Measurements from ENCODE around the gene SUMO1.

The SUMO1 gene

DNA sequence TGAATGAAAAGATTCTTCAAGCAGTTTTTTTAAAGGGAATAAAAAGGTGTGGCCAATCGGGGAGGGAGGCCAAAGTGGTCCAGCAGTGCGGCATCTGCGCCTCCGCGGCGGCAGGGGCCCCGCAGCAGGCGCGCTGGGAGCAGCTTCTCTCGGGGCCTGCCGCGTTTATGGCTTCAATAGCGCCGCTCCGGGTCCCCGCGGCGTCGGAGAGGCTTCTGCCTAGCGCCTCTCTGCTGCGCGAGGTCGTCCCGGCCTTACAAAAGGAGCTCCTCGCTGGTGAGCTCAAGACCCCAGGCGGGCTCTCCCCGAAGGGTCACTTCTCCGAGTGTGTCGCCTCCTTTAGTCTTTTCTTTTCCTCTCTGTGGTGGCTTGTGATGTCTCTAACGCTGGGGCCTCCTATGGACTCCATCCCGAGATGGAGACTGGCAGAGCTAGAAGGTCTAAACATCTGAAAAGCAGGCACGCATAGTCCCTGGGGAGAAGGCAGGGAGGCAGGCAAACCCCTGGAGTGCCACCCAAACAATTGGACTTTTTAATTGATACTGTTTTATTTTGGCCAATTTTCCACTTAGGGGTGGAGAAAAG, 67.1 kb downstream of the SUMO1 start:
- Histone ChIP-seq H3K4me3 (ENCODE audit: low read length in 2 of 2) (peak overlapping the region; percentile 49 to 60), H3K27ac (ENCODE audit: low read length) (no peak overlapping the region), H3K27me3 (ENCODE audit: control insufficient read depth in 1 of 2, insufficient read depth in 2 of 2, low read length in 2 of 2) (no peaks in the 10 kb centered on the region), H3K4me1 (ENCODE audit: control insufficient read depth, insufficient read depth, low read length) (peaks cover 18% of the 10 kb centered on the region), H3K9ac (ENCODE audit: low read length in 2 of 2) (peak overlapping the region in 1 of 2 donors; percentile 43), H3K9me3 (ENCODE audit: control insufficient read depth in 2 of 2, low read length in 2 of 2) (no peaks in the 10 kb centered on the region), H3K36me3 (ENCODE audit: control insufficient read depth in 2 of 2, insufficient read depth in 2 of 2, low read length in 2 of 2) (no peaks in the 10 kb centered on the region)

- no peaks in the 10 kb centered on the region for H3K27me3 ChIP-seq (ENCODE audit: control insufficient read depth in 1 of 2, insufficient read depth in 2 of 2, low read length in 2 of 2)
- no peak overlapping the region for H3K9ac ChIP-seq (ENCODE audit: low read length in 2 of 2)
- no peaks in the 10 kb centered on the region for H3K9me3 ChIP-seq (ENCODE audit: control insufficient read depth in 2 of 2, low read length in 2 of 2)
- H3K4me1 ChIP-seq (ENCODE audit: control insufficient read depth, insufficient read depth, low read length), result peaks cover 18% of the 10 kb centered on the region
- no peak overlapping the region for H3K4me3 ChIP-seq (ENCODE audit: low read length in 2 of 2)
- no peak overlapping the region for H3K27ac ChIP-seq (ENCODE audit: low read length)
- no peaks in the 10 kb centered on the region for H3K36me3 ChIP-seq (ENCODE audit: control insufficient read depth in 2 of 2, insufficient read depth in 2 of 2, low read length in 2 of 2)
These were observed 68.5 kb downstream of the SUMO1 start for GRCh38 chr2:202169832-202170424.

DNA sequence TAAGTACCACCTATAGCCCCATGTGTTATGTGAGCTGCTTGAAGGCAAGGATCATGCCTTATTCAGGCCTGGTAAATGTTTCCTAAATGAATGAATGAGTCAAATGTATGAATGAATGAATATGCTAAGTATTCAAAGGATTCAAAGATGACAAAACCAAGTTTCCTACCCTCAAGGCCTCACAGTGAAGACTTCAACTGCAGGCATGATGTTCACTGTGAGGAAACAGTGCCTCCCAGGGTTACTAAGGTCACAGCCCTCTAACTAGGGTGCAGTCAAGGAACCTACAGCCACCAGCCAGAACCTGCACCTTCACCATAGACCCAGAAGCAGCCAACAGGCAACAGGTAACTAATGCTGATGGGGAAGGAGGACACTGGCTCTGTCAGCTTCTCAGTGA, 69.3 kb downstream of the SUMO1 start:
- H3K9ac ChIP-seq (ENCODE audit: low read length in 2 of 2), result no peak overlapping the region
- no peaks in the 10 kb centered on the region for H3K36me3 ChIP-seq (ENCODE audit: control insufficient read depth in 2 of 2, insufficient read depth in 2 of 2, low read length in 2 of 2)
- H3K27me3 ChIP-seq (ENCODE audit: control insufficient read depth in 1 of 2, insufficient read depth in 2 of 2, low read length in 2 of 2), result no peaks in the 10 kb centered on the region
- no peak overlapping the region for H3K27ac ChIP-seq (ENCODE audit: low read length)
- H3K9me3 ChIP-seq (ENCODE audit: control insufficient read depth in 2 of 2, low read length in 2 of 2), result no peaks in the 10 kb centered on the region
- H3K4me1 ChIP-seq (ENCODE audit: control insufficient read depth, insufficient read depth, low read length), result peaks cover 18% of the 10 kb centered on the region
- no peak overlapping the region for H3K4me3 ChIP-seq (ENCODE audit: low read length in 2 of 2)

DNA sequence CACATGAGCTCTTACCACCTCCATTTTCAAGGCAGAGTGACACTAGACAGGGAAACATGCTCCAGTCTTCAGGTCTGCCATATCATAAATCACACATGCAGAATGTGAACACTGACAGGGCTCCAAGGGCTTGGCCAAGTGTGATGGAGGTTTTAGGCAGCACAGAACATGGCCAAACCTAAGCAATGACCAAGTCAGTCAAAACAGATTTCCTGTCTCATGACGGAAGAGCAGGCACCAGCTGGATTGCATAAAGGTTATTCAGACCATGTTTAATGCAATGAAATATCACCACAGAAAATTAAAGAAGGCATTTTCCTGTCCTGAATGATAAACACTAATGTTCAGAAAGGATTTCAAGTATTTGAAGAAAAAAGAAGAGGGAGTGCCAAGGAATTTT, 72.5 kb downstream of the SUMO1 start:
- Histone ChIP-seq H3K9me3 (ENCODE audit: control insufficient read depth in 2 of 2, low read length in 2 of 2) (no peaks in the 10 kb centered on the region), H3K27ac (ENCODE audit: low read length) (no peak overlapping the region), H3K4me3 (ENCODE audit: low read length in 2 of 2) (no peak overlapping the region), H3K4me1 (ENCODE audit: control insufficient read depth, insufficient read depth, low read length) (peaks cover 5% of the 10 kb centered on the region), H3K36me3 (ENCODE audit: control insufficient read depth in 2 of 2, insufficient read depth in 2 of 2, low read length in 2 of 2) (no peaks in the 10 kb centered on the region), H3K27me3 (ENCODE audit: control insufficient read depth in 1 of 2, insufficient read depth in 2 of 2, low read length in 2 of 2) (no peaks in the 10 kb centered on the region), H3K9ac (ENCODE audit: low read length in 2 of 2) (no peak overlapping the region)

DNA sequence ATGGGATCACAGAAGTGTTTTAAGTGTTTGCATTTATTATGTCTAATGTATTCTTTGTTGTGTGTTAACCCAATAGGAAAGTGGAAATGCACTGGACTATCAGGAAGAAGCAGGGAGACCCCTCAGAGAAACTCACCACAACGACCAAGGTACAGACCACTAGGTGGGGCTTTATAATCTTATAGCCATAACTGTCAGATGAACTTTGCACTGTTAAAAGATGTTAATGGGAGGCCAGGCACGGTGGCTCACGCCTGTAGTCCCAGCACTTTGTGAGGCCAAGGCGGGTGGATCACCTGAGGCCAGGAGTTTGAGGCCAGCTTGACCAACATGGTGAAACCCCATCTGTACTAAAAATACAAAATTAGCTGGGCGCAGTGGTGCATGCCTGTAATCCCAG, 73.2 kb downstream of the SUMO1 start:
- Histone ChIP-seq H3K9me3 (ENCODE audit: control insufficient read depth in 2 of 2, low read length in 2 of 2) (no peaks in the 10 kb centered on the region), H3K27ac (ENCODE audit: low read length) (no peak overlapping the region), H3K36me3 (ENCODE audit: control insufficient read depth in 2 of 2, insufficient read depth in 2 of 2, low read length in 2 of 2) (no peaks in the 10 kb centered on the region), H3K27me3 (ENCODE audit: control insufficient read depth in 1 of 2, insufficient read depth in 2 of 2, low read length in 2 of 2) (no peaks in the 10 kb centered on the region), H3K4me3 (ENCODE audit: low read length in 2 of 2) (no peak overlapping the region), H3K4me1 (ENCODE audit: control insufficient read depth, insufficient read depth, low read length) (peaks cover 4% of the 10 kb centered on the region), H3K9ac (ENCODE audit: low read length in 2 of 2) (no peak overlapping the region)

DNA sequence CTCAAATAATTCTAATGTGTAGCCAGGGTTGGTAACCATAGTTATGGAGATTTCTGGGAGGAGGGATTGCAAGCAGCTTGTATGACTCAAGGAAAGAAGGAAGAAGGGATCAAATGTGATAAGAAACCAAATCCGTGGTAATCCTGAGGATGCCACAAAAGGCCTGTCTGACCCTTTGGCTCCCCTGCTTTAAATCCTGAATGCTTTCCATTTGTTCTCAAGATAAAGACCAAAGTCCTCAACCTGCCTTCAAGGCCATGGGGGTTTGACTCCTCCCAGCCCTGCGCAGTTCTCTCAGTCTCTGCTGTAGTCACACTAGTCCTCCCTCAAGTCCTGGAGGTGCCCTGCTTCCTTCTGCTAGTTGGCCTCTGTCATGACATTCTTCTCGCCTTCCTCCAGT, 74.0 kb downstream of the SUMO1 start:
- Histone ChIP-seq H3K36me3 (ENCODE audit: control insufficient read depth in 2 of 2, insufficient read depth in 2 of 2, low read length in 2 of 2) (no peaks in the 10 kb centered on the region), H3K27me3 (ENCODE audit: control insufficient read depth in 1 of 2, insufficient read depth in 2 of 2, low read length in 2 of 2) (no peaks in the 10 kb centered on the region), H3K9me3 (ENCODE audit: control insufficient read depth in 2 of 2, low read length in 2 of 2) (no peaks in the 10 kb centered on the region), H3K27ac (ENCODE audit: low read length) (no peak overlapping the region), H3K4me3 (ENCODE audit: low read length in 2 of 2) (no peak overlapping the region), H3K9ac (ENCODE audit: low read length in 2 of 2) (no peak overlapping the region), H3K4me1 (ENCODE audit: control insufficient read depth, insufficient read depth, low read length) (peaks cover 4% of the 10 kb centered on the region)

DNA sequence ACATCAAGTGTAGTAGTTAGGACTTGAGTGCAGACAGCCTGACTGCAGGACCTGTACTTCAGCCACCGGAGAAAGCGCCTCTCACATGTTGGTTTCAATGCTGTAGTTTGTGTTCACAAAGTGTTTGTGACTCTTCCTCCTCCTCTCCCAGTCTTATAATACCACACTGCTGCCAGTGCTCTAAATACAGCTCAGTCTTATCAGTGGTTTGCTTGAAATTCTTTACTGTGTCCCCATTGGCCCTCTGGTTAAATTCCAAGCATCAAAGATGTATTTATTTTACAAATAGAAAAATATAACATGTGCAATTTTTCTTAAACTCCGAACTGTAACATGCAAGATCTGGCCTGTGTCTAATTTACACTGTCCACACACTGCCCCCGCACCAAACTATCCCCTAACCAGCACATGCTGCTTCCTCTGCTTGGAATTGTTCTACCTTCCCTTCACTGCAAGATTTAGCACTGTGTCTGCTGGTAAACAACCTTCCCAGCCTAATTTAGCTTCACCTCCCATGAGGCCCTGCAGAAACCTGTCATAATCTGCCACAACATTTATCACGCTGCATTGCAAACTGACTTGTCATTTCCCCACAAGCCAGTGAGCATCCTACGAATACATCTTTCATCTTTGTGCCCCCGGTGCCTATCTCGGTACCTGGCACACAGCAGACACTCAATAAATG, 77.1 kb downstream of the SUMO1 start:
- Histone ChIP-seq H3K9me3 (ENCODE audit: control insufficient read depth in 2 of 2, low read length in 2 of 2) (no peaks in the 10 kb centered on the region), H3K27ac (ENCODE audit: low read length) (no peak overlapping the region), H3K4me3 (ENCODE audit: low read length in 2 of 2) (no peak overlapping the region), H3K36me3 (ENCODE audit: control insufficient read depth in 2 of 2, insufficient read depth in 2 of 2, low read length in 2 of 2) (no peaks in the 10 kb centered on the region), H3K27me3 (ENCODE audit: control insufficient read depth in 1 of 2, insufficient read depth in 2 of 2, low read length in 2 of 2) (no peaks in the 10 kb centered on the region), H3K4me1 (ENCODE audit: control insufficient read depth, insufficient read depth, low read length) (peaks cover 4% of the 10 kb centered on the region), H3K9ac (ENCODE audit: low read length in 2 of 2) (peak overlapping the region in 1 of 2 donors; percentile 29)

DNA sequence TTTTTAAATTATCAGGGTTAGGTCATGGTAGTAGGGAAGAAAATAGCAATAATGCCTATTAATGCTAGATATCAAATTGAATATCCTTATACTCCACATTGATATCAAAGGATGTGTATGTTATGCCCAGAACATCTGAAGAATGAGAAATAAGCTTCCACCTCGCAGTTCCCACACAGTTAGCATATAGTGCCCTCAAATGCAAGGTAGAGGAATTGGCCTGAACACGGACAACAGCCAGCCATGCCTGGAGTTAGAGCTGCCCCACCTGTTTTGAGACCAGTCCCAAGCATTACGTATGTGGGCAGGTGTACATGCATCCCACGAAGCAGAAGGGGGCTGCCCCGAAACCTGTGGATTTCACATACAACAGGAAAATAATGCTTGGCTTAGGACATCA, 79.6 kb downstream of the SUMO1 start:
- Histone ChIP-seq H3K27ac (ENCODE audit: low read length) (no peak overlapping the region), H3K4me3 (ENCODE audit: low read length in 2 of 2) (no peak overlapping the region), H3K27me3 (ENCODE audit: control insufficient read depth in 1 of 2, insufficient read depth in 2 of 2, low read length in 2 of 2) (no peaks in the 10 kb centered on the region), H3K4me1 (ENCODE audit: control insufficient read depth, insufficient read depth, low read length) (peaks cover 10% of the 10 kb centered on the region), H3K36me3 (ENCODE audit: control insufficient read depth in 2 of 2, insufficient read depth in 2 of 2, low read length in 2 of 2) (no peaks in the 10 kb centered on the region), H3K9ac (ENCODE audit: low read length in 2 of 2) (no peak overlapping the region), H3K9me3 (ENCODE audit: control insufficient read depth in 2 of 2, low read length in 2 of 2) (no peaks in the 10 kb centered on the region)

- no peaks in the 10 kb centered on the region for H3K36me3 ChIP-seq (ENCODE audit: control insufficient read depth in 2 of 2, insufficient read depth in 2 of 2, low read length in 2 of 2)
- no peaks in the 10 kb centered on the region for H3K27me3 ChIP-seq (ENCODE audit: control insufficient read depth in 1 of 2, insufficient read depth in 2 of 2, low read length in 2 of 2)
- peaks cover 12% of the 10 kb centered on the region for H3K4me1 ChIP-seq (ENCODE audit: control insufficient read depth, insufficient read depth, low read length)
These were observed 81.0 kb downstream of the SUMO1 start for GRCh38 chr2:202157211-202157990.

More at GRCh38 chr2:202157211-202157990, 81.0 kb downstream of the SUMO1 start:
- no peak overlapping the region for H3K27ac ChIP-seq (ENCODE audit: low read length)
- H3K9me3 ChIP-seq (ENCODE audit: control insufficient read depth in 2 of 2, low read length in 2 of 2), result no peaks in the 10 kb centered on the region
- H3K9ac ChIP-seq (ENCODE audit: low read length in 2 of 2), result no peak overlapping the region
- no peak overlapping the region for H3K4me3 ChIP-seq (ENCODE audit: low read length in 2 of 2)
